GM18517 (cell line): Measurements from ENCODE around the gene RIN3.

Source experiments
- ATAC-seq: cut with Tn5 transposase; IDR thresholded peaks from one replicate; pipeline ENCODE4 v1.9.1; 2021; ENCODE audit warnings: mild to moderate bottlenecking, moderate library complexity; ENCODE audit not compliant: unreplicated experiment

The RIN3 gene

DNA sequence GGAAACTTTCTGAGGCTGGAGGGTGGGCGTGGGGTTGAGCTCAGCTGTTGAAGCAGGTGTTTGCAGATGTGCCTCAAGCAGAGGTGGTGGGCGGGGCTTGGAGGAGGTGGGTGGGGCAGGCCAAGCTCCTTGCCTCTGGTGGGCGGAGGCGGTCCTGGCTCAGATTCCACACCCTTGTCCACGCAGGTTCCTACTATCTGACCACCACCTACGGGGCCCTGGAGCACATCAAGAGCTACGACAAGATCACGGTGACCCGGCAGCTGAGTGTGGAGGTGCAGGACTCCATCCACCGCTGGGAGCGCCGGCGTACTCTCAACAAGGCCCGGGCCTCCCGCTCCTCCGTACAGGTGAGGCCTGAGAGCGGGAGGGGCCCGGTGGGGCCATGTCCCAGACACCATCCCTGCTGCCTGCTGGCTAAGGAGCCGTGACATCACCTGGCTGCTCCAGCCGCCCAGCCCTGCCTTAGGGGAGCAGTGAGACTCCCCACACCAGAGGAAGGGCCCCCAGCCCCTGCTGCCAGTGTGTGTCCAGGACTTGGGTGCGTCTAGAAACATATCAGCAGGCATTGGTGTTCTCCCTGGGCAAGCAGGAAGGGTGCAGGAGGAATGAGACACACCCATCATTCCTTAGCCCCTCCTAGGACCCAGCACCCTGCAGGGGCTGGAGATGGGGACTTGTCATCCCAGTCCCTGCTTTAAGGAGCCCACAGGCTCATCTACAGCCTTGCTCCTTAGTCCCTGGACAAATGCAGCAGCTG is 171.4 kb downstream of the RIN3 start:
- no peak for ATAC-seq

DNA sequence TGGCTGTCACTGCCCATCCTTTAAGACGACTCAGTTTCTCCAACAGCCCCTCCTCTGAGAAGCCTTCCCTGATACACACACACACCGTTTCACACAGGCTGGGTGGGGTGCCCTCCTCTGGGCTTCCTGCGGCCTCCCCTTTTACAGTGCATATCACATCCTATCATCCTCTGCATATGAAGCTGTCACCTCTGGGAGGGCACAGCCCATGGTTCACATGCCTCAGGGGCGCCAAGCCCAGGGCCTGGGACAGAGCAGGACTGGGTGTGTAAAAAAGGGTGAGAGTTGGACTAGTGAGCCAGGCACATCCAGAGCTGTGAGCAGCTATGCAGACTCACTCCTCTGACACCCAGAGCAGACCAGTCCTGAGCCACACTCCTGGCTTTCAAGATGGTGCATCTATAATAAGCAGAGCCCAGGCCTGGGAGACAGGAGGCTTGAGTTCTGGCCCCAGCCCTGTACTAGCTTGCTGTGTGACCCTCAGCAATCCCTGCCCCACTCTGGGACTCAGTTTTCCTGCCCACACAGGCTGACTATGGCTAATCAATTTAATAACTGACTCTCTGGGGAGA is 172.3 kb downstream of the RIN3 start:
- no peak for ATAC-seq

DNA sequence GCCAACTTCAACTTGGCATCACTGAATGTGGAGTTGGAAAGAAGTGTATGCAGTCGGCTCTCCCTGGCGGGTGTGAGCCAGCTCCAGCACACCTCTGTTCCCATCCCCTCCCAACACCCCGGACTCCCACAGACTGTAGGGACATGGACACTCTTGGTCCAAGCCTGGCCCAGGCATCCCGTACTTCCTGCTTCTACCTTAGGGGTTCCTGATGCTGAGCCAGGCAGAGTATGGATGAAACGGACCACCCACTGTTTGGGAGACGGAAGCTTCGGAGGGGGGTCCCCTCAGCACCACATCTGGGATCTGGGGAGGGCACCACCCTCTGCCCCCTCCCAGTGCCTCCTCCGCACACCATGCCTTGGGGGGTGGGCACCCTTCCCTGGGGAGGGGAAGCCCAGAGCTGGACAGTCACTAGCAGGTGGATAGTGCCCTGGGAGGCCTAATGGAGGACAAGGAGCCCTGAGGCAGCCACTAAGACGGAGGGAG is 172.9 kb downstream of the RIN3 start:
- no peak for ATAC-seq

- no peak for ATAC-seq
Observed at GRCh38 chr14:92686900-92687427, 173.4 kb downstream of the RIN3 start.

GRCh38 chr14:92687681-92688433 is 174.3 kb downstream of the RIN3 start:
- no peak for ATAC-seq

DNA sequence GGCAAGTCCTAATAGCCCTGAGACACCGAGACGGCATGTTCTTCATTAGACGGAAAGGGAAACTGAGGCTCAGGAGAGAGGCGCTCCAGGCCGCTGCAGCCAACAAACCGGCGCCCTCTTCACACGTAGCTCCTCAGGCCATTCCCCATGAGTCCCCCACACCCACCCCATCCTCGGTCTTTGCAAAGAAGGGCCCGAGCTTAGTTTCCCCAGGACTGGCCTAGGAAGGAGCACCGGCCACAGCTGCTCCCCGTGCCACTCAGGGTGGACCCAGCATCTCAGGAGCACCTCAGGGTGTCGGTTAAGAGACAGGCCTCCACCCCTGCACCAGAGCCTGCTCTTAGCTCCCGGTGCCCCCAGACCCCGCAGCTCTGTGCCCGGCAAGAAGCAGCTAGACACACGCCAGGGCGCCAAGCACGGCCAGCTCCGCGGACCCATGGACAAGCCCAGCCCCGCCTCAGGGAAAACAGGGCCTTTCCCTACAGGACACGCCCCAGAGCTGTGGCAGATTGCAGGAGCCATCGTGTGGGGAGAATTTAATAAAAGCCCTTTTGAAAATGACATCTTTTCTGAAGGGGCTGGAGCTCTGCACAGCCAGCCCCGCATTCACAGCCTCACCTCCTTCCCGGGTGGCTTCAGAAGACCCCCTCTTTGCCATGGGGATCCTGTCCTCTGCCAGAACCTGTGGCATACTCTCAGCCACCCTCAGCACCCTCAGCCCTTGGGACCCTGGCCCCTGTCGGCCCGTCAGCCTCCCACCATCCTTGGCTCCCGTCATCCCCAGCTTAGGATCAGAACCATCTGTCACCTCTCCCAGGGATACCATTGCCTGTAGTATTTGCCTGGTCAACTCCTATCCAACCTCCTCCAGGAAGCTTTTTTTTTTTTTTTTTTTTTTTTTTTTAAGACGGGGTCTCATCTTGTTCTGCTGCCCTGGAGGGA is 175.1 kb downstream of the RIN3 start:
- no peak for ATAC-seq

DNA sequence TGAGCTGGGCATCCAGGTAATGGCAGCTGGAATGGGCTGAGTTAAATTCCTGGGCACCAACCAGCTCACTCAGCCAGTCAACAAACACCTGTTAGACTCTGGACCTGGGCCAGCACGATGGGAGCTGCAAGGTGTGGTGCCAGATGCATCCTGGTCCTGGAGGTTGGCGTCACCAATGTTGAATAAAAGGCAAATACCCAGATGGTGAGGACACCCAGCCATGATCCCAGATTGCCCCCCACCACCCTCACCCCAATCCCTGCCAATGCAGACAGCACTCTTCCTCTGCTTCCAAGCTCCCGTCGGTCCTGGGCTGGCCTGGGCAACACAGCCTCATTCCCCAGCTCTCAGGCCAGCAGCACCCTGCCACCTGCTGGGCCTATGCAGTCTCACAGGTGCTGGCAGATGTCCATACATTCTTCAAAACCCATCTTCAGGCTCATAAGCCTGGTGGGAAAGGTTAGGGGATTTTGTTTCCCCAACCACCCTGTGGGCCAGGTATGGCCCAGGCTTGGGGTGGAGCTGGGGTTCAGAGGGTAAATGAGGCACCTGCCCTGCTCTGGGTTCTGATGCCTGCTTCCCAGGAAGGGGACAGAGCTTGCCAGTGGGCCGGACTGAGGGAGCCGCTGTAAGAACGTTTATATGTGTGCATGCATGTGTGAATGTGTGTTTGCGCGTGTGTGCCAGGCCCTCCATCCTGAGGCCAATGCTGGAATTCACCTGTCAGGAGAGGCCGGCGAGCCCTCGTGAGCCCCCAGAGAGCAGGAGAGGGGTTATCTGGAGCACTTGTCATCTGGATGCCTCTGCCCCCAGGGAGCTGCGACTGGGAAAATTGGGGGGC is 176.8 kb downstream of the RIN3 start:
- ATAC-seq: no peak

DNA sequence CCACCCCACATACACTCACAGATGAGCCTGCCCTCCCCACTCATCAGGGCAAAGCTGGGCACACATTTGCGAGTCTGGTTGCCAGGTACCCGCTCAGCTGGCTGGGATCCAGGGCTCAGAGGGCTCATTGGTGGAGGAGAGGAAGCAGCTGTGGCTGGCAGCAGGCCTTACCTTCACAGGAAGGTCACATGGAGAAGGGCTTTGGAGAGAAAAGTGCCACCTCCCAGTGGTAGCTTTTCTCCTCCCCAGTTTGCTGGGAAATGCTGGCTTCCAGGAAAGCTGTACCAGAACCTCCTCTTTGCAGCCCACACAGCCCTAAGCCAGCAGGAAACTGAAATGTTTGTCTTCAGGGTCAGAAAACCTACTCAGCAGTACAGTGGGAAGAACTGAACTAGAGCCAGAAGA is 179.2 kb downstream of the RIN3 start:
- ATAC-seq: no peak

DNA sequence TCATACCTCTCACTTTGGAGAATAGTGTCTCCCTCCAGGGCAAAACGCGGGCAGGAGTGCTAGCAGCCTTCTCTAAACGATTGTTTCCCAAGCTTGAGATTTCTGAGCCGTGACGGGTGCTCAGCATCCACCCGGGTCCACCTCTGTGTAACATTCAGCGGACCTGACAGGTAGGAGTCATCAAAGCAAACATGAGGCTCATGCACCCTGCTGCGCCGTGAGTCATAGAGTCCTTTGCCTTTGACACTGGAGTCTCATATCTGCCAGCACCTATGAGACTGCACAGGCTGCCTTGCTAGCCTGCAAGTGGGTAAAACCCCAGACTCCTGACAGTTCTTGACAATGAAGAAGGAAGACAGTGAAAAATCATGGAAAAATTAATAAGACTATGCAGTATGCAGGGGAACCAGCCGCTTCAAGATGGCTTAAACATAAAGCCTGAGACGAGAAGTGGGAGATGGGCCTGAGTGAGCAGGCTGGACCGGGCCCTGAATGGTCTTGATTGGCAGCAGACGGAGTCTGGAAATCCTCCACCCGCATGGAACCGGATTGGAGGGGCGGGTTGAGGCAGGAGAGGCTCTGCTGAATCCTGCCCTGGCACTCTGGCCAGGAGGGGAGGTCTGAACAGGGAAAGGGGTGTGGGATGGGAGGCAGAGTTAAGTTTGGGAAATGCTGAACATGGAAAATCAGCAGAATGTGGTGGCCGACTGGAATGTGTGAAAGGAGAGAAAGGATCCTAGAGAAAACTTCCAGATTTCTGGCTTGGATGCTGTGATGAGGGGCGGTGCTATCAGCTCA is 180.6 kb downstream of the RIN3 start:
- no peak for ATAC-seq

- no peak for ATAC-seq
Observed at GRCh38 chr14:92694807-92695206, 181.2 kb downstream of the RIN3 start.

DNA sequence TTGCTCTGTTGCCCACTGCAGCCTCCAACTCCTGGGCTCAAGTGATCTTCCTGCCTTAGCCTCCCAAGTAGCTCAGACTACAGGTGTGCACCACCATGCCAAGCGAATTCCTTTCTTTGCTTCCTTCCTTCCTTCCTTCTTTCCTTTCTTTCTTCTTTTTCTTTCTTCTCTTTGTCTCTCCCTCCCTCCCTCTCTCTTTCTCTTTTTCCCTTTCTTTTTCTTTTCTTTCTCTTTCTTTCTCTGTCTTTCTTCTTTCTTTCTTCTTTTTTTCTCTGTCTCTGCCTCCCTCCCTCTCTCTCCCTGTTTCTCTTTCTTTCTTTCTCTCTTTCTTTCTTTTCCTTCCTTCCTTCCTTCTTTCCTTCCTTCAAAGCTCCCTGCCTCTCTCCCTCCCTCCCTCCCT is 182.0 kb downstream of the RIN3 start:
- ATAC-seq: no peak

DNA sequence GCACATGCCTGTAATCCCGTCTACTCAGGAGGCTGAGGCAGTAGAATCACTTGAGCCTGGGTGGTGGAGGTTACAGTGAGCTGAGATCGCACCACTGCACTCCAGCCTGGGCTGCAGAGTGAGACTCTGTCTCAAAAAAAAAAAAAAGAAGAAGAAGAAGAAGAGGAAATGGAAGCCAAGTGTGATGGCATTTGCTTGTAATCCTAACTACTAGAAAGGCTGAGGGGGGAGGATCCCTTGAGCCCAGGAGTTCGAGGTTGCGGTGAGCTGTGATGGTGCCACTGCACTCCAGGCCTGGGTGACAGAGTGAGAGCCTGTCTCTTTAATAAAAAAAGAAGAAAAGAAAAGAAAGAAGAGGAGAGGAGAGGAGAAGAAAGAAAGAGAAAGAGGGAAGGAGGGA is 182.8 kb downstream of the RIN3 start:
- ATAC-seq: no peak

GRCh38 chr14:92698393-92698792 is 184.8 kb downstream of the RIN3 start:
- no peak for ATAC-seq

DNA sequence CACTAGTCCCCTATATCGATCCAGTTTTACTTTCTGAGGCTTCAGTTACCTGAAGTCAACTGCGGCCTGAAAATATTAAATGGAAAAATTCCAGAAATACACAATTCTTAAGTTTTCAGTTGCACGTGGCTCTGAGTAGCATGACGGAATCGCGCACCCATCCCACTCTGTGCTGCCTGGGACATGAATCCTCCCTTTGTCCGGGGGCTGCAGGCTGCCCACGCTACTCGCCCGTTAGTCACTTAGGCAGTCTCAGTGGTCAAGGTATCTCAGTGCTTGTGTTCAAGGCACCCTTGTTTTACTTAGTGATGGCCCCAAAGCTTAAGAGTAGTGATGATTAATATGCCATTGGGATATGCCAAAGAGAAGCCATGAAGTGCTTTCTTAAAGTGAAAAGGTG is 188.2 kb downstream of the RIN3 start:
- ATAC-seq: no peak

DNA sequence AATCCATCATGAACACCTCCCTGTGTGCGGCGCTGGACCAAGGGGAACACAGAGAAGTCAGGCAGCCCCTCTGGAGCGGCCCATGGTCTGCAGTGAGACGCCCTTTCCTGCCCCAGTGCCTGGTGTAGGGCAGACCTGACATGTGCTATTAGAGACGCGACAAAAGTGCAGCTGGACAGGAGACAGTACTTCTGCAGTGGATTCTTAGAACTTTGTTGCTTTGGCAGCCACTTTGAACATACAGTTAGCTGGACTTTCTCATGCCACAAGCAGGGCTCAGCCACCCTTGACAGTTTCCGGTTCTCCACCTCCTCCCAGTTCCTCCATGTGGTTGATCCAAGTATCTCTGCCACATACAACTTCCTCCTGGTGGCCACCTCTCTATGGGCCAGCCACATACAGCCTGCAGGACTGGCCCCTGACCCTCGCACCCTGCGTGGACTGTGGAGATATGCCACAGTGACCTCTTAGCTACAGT is 188.9 kb downstream of the RIN3 start:
- ATAC-seq: no peak

GRCh38 chr14:92703516-92703915 is 189.9 kb downstream of the RIN3 start:
- ATAC-seq: no peak

GRCh38 chr14:92704036-92704804 is 190.6 kb downstream of the RIN3 start:
- peak; percentile 94 for ATAC-seq

DNA sequence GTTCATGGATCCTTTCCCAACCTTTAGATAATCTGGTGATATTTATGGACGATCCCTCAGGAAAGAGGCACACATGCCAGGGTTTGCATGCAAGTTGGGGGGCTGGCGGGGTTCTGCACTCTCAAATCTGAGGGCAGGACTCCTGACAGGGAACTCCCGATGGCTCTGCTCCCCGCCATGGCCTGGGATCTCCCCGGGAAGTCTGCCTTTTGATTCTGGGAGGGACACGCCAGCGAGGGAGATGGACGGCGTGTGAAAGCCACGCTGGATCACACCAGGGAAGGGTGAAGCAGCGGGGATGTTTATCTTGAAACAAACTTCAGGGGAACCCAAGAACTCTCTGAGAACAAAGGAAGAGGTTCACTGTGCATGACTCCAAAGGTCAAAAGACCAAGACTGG is 191.2 kb downstream of the RIN3 start:
- no peak for ATAC-seq
